Uterus (tissue), 4 donors: ENCODE measurements around the gene KERA. TPM values are rescaled to one million over a fixed set of nuclear protein-coding genes. Genes with fewer than 3 reads are reported as not detected.

Experiments used
- DNase-seq, 2 donors: peaks; one replicate each; pipeline ENCODE4 v3.0.0-alpha.2; 2019 to 2020
- H3K27ac ChIP-seq, 2 donors: fragments of 200-600 bp; sonication (generic); 1 replicate in 1 of 2; 2 replicates in 1 of 2; pipeline ENCODE4 v1.5.1; 2016 to 2018
- H3K27me3 ChIP-seq, 2 donors: fragments of 200-600 bp; sonication (generic); one replicate each; pipeline ENCODE4 v1.5.1; 2018 to 2019; ENCODE audit warnings: control low read depth in 1 of 2
- H3K36me3 ChIP-seq, 2 donors: fragments of 200-600 bp; sonication (generic); one replicate each; pipeline ENCODE4 v1.5.1; 2019; ENCODE audit warnings: control low read depth in 1 of 2
- H3K4me1 ChIP-seq, 2 donors: fragments of 200-600 bp; sonication (generic); one replicate each; pipeline ENCODE4 v1.5.1; 2018 to 2019; ENCODE audit warnings: control low read depth in 1 of 2
- H3K4me3 ChIP-seq, 2 donors: fragments of 200-600 bp; sonication (generic); 1 replicate in 1 of 2; 2 replicates in 1 of 2; pipeline ENCODE4 v1.5.1; 2018 to 2019; ENCODE audit warnings: mild to moderate bottlenecking in 1 of 2
- H3K9me3 ChIP-seq, 2 donors: fragments of 200-600 bp; sonication (generic); one replicate each; pipeline ENCODE4 v1.5.1; 2019; ENCODE audit warnings: control low read depth in 1 of 2
- POLR2A ChIP-seq, 2 donors: fragments of 450-650 bp; IDR thresholded peaks; one replicate each; pipeline ENCODE4 v1.6.1; 2016; ENCODE audit warnings: antibody characterized with exemption in 2 of 2, mild to moderate bottlenecking in 1 of 2, moderate library complexity in 1 of 2
- intact Hi-C: fragments of 100-400 bp; cut with DNase I; formaldehyde crosslinking; loops from one replicate; pipeline ENCODE4 v1.15.1; 2023; ENCODE audit warnings: low total_unique reads
- total RNA-seq, 4 donors: library from RNA; depleted of rRNA in 3 of 4; stranded (reverse); fragments of >200 nt in 3 of 4; gene quantifications; one replicate each; pipeline versions ENCODE4 v1.1.0 to v1.2.4, GENCODE V29; 2014 to 2023
- TF ChIP-seq, protein P1 (sequence below), 4 experiments: fragments of 200-600 bp in 2 of 4; fragments of 450-650 bp in 2 of 4; sonication (generic) in 2 of 4; IDR thresholded peaks; one replicate each; pipeline ENCODE4 v1.5.1; 2016 to 2019; ENCODE audit warnings: antibody characterized with exemption in 4 of 4, mild to moderate bottlenecking in 2 of 4, moderate library complexity in 1 of 4
- donor health status: DM: yes; HTN: yes; CAD: no.

Gene KERA
- total RNA-seq, 4 donors from 2014 or later, result 1.3 TPM; not detected in 3

DNA sequence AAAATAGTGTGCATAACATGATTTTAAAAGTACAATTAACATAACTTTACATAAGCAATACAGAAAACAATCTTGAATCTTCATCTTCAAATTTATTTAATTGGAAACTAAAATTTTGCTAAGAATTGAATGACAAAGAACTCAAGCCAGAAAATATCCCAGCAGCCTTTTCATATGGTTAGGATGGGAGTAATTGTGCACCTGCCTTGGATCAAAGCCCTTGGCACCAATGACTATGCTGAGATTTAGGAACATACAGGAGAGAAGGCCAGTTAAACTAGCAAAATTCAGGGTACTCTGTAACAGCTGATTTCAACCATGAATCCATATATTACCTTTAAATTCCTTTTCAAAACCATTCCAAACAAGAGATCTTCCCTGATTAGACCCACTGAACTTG lies 5.8 kb downstream of the KERA start:
- intact Hi-C loops, result no loop called here
- DNase-seq, result no peak
- no peaks in the 10 kb centered on the region for H3K27me3 ChIP-seq
- H3K9me3 ChIP-seq, result no peaks in the 10 kb centered on the region
- H3K4me1 ChIP-seq, result peaks cover 0 to 6% of the 10 kb centered on the region in 2 donors
- no peak overlapping the region for H3K27ac ChIP-seq
- no peak overlapping the region for H3K4me3 ChIP-seq
- no peak for TF ChIP-seq POLR2A (IDR thresholded peaks at IDR 0.05)
- TF ChIP-seq, protein P1, sequence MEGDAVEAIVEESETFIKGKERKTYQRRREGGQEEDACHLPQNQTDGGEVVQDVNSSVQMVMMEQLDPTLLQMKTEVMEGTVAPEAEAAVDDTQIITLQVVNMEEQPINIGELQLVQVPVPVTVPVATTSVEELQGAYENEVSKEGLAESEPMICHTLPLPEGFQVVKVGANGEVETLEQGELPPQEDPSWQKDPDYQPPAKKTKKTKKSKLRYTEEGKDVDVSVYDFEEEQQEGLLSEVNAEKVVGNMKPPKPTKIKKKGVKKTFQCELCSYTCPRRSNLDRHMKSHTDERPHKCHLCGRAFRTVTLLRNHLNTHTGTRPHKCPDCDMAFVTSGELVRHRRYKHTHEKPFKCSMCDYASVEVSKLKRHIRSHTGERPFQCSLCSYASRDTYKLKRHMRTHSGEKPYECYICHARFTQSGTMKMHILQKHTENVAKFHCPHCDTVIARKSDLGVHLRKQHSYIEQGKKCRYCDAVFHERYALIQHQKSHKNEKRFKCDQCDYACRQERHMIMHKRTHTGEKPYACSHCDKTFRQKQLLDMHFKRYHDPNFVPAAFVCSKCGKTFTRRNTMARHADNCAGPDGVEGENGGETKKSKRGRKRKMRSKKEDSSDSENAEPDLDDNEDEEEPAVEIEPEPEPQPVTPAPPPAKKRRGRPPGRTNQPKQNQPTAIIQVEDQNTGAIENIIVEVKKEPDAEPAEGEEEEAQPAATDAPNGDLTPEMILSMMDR (IDR thresholded peaks at IDR 0.05), result no peak
- H3K36me3 ChIP-seq, result no peaks in the 10 kb centered on the region

DNA sequence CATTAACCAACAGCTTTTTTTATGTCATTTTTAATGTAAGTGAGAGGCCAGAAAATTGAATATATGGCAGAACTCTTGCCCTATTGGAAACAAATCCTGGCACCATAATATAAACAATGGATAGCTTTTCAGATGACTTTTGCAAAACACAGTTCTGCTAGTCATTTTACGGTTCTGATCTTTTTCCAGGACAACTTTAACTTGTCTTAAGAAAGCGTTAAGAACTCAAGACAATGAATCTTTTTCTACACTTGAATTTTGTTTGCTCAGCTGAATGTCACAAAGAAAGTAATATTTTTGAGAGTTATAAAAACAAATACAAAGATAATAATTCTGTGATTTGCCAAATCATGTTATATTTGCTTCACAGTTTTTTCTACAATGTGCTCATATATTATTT lies 13.2 kb downstream of the KERA start:
- Histone ChIP-seq H3K4me3 (no peak overlapping the region), H3K9me3 (no peaks in the 10 kb centered on the region), H3K27me3 (no peaks in the 10 kb centered on the region), H3K4me1 (no peaks in the 10 kb centered on the region), H3K36me3 (no peaks in the 10 kb centered on the region), H3K27ac (peak overlapping the region in 1 of 2 donors; percentile 19)
- no peak for DNase-seq
- intact Hi-C loops, result no loop called here
- TF ChIP-seq, protein P1 (IDR thresholded peaks at IDR 0.05), result no peak
- no peak for TF ChIP-seq POLR2A (IDR thresholded peaks at IDR 0.05)

DNA sequence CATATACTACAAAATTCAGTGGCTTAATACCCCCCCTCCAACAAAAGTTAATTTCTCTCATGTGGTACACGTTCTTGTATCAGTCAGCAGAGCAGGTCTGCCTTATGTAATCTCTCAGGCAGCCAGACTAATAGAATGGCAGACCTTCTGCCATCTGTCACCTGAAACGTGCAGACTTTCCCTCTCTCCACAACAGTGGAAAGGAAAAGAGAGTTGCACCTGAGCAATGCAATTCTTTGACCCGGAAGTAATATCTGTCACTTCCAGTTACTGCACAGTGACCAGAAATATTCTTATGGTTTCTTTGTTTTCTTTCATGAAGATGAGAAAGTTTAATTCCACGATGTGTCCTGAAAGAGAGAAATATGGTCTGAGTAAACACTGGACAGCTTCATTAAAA lies 14.4 kb downstream of the KERA start:
- no peak for DNase-seq
- H3K27me3 ChIP-seq, result no peaks in the 10 kb centered on the region
- no peak overlapping the region for H3K27ac ChIP-seq
- H3K4me3 ChIP-seq, result no peak overlapping the region
- no peak for TF ChIP-seq POLR2A (IDR thresholded peaks at IDR 0.05)
- TF ChIP-seq, protein P1 (IDR thresholded peaks at IDR 0.05), result no peak
- intact Hi-C loops, result no loop called here
- no peaks in the 10 kb centered on the region for H3K36me3 ChIP-seq
- H3K9me3 ChIP-seq, result no peaks in the 10 kb centered on the region
- H3K4me1 ChIP-seq, result no peaks in the 10 kb centered on the region

DNA sequence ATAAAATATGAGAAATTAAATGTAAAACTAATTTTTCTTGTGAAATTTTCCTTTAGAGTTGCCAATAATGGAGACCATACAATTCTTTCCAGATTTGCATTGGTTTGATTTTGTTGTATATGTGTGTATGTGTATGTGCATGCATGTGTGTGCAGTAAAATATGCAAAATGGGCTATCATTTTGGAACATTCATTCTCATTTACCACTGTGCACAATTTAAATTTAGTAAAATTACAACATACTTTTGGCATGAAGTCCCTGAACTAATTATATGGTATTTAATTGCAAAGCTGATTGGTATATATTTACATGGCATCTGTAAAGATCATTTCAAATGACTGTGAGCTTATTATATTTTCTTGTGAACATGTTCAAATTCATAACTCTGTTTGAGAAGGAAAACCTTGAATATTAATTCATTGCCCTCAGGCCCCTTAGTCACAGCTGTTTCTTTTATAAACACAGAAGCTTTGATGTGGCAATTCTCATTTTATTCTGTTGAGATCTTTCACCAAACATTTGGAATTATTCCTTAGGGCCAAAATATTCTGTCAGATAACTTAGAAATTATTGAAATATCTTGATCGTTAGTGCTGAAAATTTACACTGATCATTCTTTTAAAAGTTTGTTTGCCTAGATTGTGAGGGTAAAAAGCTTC lies 17.6 kb downstream of the KERA start:
- peak overlapping the region in 1 of 2 donors; percentile 66 for H3K27ac ChIP-seq

DNA sequence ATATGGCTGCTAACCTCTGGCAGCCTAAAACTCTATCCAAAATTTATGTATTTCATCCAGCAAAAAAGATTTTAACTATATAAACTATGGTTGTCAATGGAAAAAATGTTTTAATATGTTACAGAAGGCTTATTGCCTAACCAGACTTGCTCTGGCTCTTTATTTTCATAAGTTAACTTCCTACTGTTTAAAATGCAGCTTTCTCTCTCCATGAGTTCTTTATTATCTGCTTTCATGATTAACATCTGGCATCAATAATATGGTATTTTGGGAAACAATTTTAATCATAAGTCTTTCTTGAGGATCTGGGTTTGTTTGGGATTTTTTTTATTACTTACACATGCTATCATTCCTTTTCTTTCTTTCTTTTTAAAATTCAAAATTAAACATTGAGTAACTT lies 20.5 kb downstream of the KERA start:
- peaks cover 0 to 6% of the 10 kb centered on the region in 2 donors for H3K4me1 ChIP-seq
- DNase-seq, result no peak
- intact Hi-C loops, result no loop called here
- TF ChIP-seq POLR2A (IDR thresholded peaks at IDR 0.05), result no peak
- TF ChIP-seq, protein P1 (IDR thresholded peaks at IDR 0.05), result no peak
- no peaks in the 10 kb centered on the region for H3K27me3 ChIP-seq
- no peak overlapping the region for H3K4me3 ChIP-seq
- H3K36me3 ChIP-seq, result no peaks in the 10 kb centered on the region
- no peaks in the 10 kb centered on the region for H3K9me3 ChIP-seq
- H3K27ac ChIP-seq, result peak overlapping the region; percentile 28 to 48

More for the DNA sequence above, 17.6 kb downstream of the KERA start:
- Histone ChIP-seq H3K4me3 (no peak overlapping the region), H3K4me1 (peaks cover 0 to 6% of the 10 kb centered on the region in 2 donors), H3K27me3 (no peaks in the 10 kb centered on the region), H3K36me3 (no peaks in the 10 kb centered on the region), H3K9me3 (no peaks in the 10 kb centered on the region)
- intact Hi-C loops, result no loop called here
- TF ChIP-seq, protein P1 (IDR thresholded peaks at IDR 0.05), result no peak
- no peak for TF ChIP-seq POLR2A (IDR thresholded peaks at IDR 0.05)
- DNase-seq, result no peak
